Endothelial cell (in vitro differentiated cells): ENCODE measurements around the gene ZMYM4. TPM values are rescaled to one million over a fixed set of nuclear protein-coding genes. Genes with fewer than 3 reads are reported as not detected.

Source experiments
- DNase-seq: peaks from one replicate; pipeline ENCODE4 v3.0.0; 2021; ENCODE audit warnings: low spot score
- H3K27ac Mint-ChIP-seq: one replicate; pipeline ENCODE4 v1.8.0; 2021; ENCODE audit warnings: mixed read lengths, inconsistent platforms; ENCODE audit not compliant: unreplicated experiment
- H3K27me3 Mint-ChIP-seq: one replicate; pipeline ENCODE4 v1.8.0; 2021; ENCODE audit warnings: mild to moderate bottlenecking, moderate library complexity, mixed read lengths, inconsistent platforms; ENCODE audit not compliant: unreplicated experiment
- H3K36me3 Mint-ChIP-seq: one replicate; pipeline ENCODE4 v1.8.0; 2021; ENCODE audit warnings: mild to moderate bottlenecking, low read depth, mixed read lengths, inconsistent platforms; ENCODE audit not compliant: unreplicated experiment
- H3K4me1 Mint-ChIP-seq: one replicate; pipeline ENCODE4 v1.8.0; 2021; ENCODE audit warnings: mild to moderate bottlenecking, mixed read lengths, inconsistent platforms; ENCODE audit not compliant: unreplicated experiment
- H3K4me3 Mint-ChIP-seq: one replicate; pipeline ENCODE4 v1.8.0; 2021; ENCODE audit warnings: mild to moderate bottlenecking, mixed read lengths, inconsistent platforms; ENCODE audit not compliant: unreplicated experiment
- H3K9me3 Mint-ChIP-seq: one replicate; pipeline ENCODE4 v1.8.0; 2021; ENCODE audit warnings: mixed read lengths, inconsistent platforms; ENCODE audit not compliant: unreplicated experiment
- CTCF ChIP-seq: fragments of 200-600 bp; sonication (generic); IDR thresholded peaks from one replicate; pipeline ENCODE4 v1.5.0; 2021; ENCODE audit warnings: antibody characterized with exemption; ENCODE audit not compliant: unreplicated experiment
- total RNA-seq: library from RNA; stranded (reverse); fragmentation: NEBNext Ultra II Directional; extraction: Animal tissue kit (Norgen Biotek cat#: 25700); gene quantifications from one replicate; pipeline ENCODE4 v1.2.1, GENCODE V29; 2021; ENCODE audit not compliant: unreplicated experiment

The ZMYM4 gene
- total RNA-seq, 1 donor from 2014 or later: 102 TPM

GRCh38 chr1:35269989-35270289 is 1.4 kb downstream of the ZMYM4 start:
- Mint-ChIP-seq H3K27me3 (no peaks in the 10 kb centered on the region), H3K4me1 (peaks cover 15% of the 10 kb centered on the region), H3K4me3 (peak overlapping the region; percentile 95), H3K27ac (peak overlapping the region; percentile 30), H3K9me3 (no peaks in the 10 kb centered on the region), H3K36me3 (peaks cover 3% of the 10 kb centered on the region)
- DNase-seq: no peak
- TF ChIP-seq CTCF: no peak

GRCh38 chr1:35270836-35271235 is 2.3 kb downstream of the ZMYM4 start:
- H3K4me1 Mint-ChIP-seq: peaks cover 8% of the 10 kb centered on the region
- H3K27ac Mint-ChIP-seq: peak overlapping the region; percentile 48
- H3K36me3 Mint-ChIP-seq: peaks cover 3% of the 10 kb centered on the region
- TF ChIP-seq CTCF: no peak
- no peaks in the 10 kb centered on the region for H3K27me3 Mint-ChIP-seq
- H3K4me3 Mint-ChIP-seq: peak overlapping the region; percentile 84
- DNase-seq: no peak
- H3K9me3 Mint-ChIP-seq: no peaks in the 10 kb centered on the region

GRCh38 chr1:35274197-35274596 is 5.7 kb downstream of the ZMYM4 start:
- Mint-ChIP-seq H3K9me3 (no peaks in the 10 kb centered on the region), H3K27ac (no peak overlapping the region), H3K4me3 (no peak overlapping the region), H3K4me1 (peaks cover 8% of the 10 kb centered on the region), H3K27me3 (no peaks in the 10 kb centered on the region), H3K36me3 (peaks cover 10% of the 10 kb centered on the region)
- DNase-seq: no peak
- TF ChIP-seq CTCF: no peak

- no peak for TF ChIP-seq CTCF
- DNase-seq: no peak
- Mint-ChIP-seq H3K27ac (no peak overlapping the region), H3K4me3 (no peak overlapping the region), H3K36me3 (peaks cover 29% of the 10 kb centered on the region), H3K4me1 (peaks cover 5% of the 10 kb centered on the region), H3K27me3 (no peaks in the 10 kb centered on the region), H3K9me3 (no peaks in the 10 kb centered on the region)
Observed at GRCh38 chr1:35278886-35279554, 10.5 kb downstream of the ZMYM4 start.

GRCh38 chr1:35279555-35279904 is 11.0 kb downstream of the ZMYM4 start:
- Mint-ChIP-seq H3K27me3 (no peaks in the 10 kb centered on the region), H3K9me3 (no peaks in the 10 kb centered on the region), H3K36me3 (peaks cover 30% of the 10 kb centered on the region), H3K4me1 (peaks cover 5% of the 10 kb centered on the region), H3K27ac (no peak overlapping the region), H3K4me3 (no peak overlapping the region)
- TF ChIP-seq CTCF: no peak
- no peak for DNase-seq
